Dermis blood vessel endothelial cell (primary cell): ENCODE measurements around the gene C5orf22. TPM values are rescaled to one million over a fixed set of nuclear protein-coding genes. Genes with fewer than 3 reads are reported as not detected.

ENCODE experiments used
- total RNA-seq: library from RNA; depleted of rRNA; stranded (reverse); fragments of >200 nt; gene quantifications from 2 replicates; pipeline ENCODE4 v1.2.3, GENCODE V29; 2014

The C5orf22 gene
- total RNA-seq, 1 donor from 2014 or later, result 14.6 TPM

Other genes starting within 250 kb of the C5orf22 start
- gene DROSHA, start 208 bp upstream of the C5orf22 start, total RNA-seq, result 54.5 and 85.2 TPM in 2 replicates
- 2.6 and 6.6 TPM in 2 replicates for gene PDZD2, start 106.8 kb downstream of the C5orf22 start, total RNA-seq